ENCODE results near the gene GRAP2. TPM values are rescaled to one million over a fixed set of nuclear protein-coding genes. Genes with fewer than 3 reads are reported as not detected.
"Not testable (repeated sequence)": the region's sequence is repeated elsewhere in the genome, so short reads cannot be mapped to it uniquely, and the experiment has no call there.

GRAP2 gene
- total and polyA plus RNA-seq, 10 of the 15 experiments (the other 5 are each of a cell fraction or from before 2014, with no cell fraction given), result 3.3 to 79.1 (median 59.6) TPM

- TF ChIP-seq IKZF2 (IDR thresholded peaks at IDR 0.05), result peak; percentile 39 to 41; a peak in 2 of 4 replicates
- no peak for TF ChIP-seq MXI1 (IDR thresholded peaks at IDR 0.05; ENCODE audit: low read depth, low read length)
Observed at GRCh38 chr22:39872548-39872947, 28.3 kb upstream of the GRAP2 start (continued).

- in situ Hi-C loops (cut with MboI), result no loop called here
Observed at GRCh38 chr22:39873965-39874364, 26.9 kb upstream of the GRAP2 start.

GRCh38 chr22:39875176-39875885 lies 25.6 kb upstream of the GRAP2 start:
- H2AFZ ChIP-seq (ENCODE audit: control insufficient read depth, low read depth, low read length); H3K4me3 ChIP-seq; ATAC-seq; H3K9me3 ChIP-seq (replicated peaks; ENCODE audit: control insufficient read depth, insufficient read depth, low read length); H4K20me1 ChIP-seq (ENCODE audit: control insufficient read depth, insufficient read depth); intact Hi-C loops (cut with micrococcal nuclease; ENCODE audit: unreplicated experiment); BruUV-seq (replicated peaks); H3K27ac ChIP-seq (ENCODE audit: control insufficient read depth, insufficient read depth); FAIRE-seq; in situ Hi-C loops (cut with MboI); SMC1A ChIA-PET (ENCODE audit: uncharacterized antibody, unreplicated experiment); H3K27me3 ChIP-seq (replicated peaks in 1 of 2; ENCODE audit: control insufficient read depth in 2 of 2, insufficient read depth in 2 of 2, low read length in 1 of 2); H3K36me3 ChIP-seq (ENCODE audit: control insufficient read depth in 2 of 2, insufficient read depth in 2 of 2, low read length in 1 of 2); H3K4me2 ChIP-seq (ENCODE audit: control insufficient read depth, insufficient read depth); POLR2A ChIA-PET; H3K79me2 ChIP-seq (ENCODE audit: control insufficient read depth, insufficient read depth, low read length); H3K9ac ChIP-seq (ENCODE audit: control insufficient read depth, insufficient read depth, low read length); RAD21 ChIA-PET (ENCODE audit: unreplicated experiment); DNase-seq (ENCODE audit: low read depth, low spot score): not testable (repeated sequence)
- CTCF ChIA-PET, result interaction anchor here (1.8 kb wide), 1 partner anchor 11 kb away, joined by 4 read pairs; no protein-coding TSS in a partner anchor
- 96% methylated on average over 30 of the region's 42 CpGs for WGBS (ENCODE audit: insufficient coverage, insufficient replicate concordance, low lambda C conversion rate, missing lambda C conversion rate)
- H3K4me1 ChIP-seq (ENCODE audit: control insufficient read depth, insufficient read depth, low read length), result peaks cover 10% of the 10 kb centered on the region

More at GRCh38 chr22:39873965-39874364, 26.9 kb upstream of the GRAP2 start:
- Histone ChIP-seq H3K27ac (ENCODE audit: control insufficient read depth, insufficient read depth) (no peak overlapping the region), H3K79me2 (ENCODE audit: control insufficient read depth, insufficient read depth, low read length) (no peaks in the 10 kb centered on the region), H4K20me1 (ENCODE audit: control insufficient read depth, insufficient read depth) (no peaks in the 10 kb centered on the region), H3K36me3 (ENCODE audit: control insufficient read depth in 2 of 2, insufficient read depth in 2 of 2, low read length in 1 of 2) (no peaks in the 10 kb centered on the region), H3K4me2 (ENCODE audit: control insufficient read depth, insufficient read depth) (no peak overlapping the region), H3K4me1 (ENCODE audit: control insufficient read depth, insufficient read depth, low read length) (peaks cover 10% of the 10 kb centered on the region), H3K27me3 (replicated peaks in 1 of 2; ENCODE audit: control insufficient read depth in 2 of 2, insufficient read depth in 2 of 2, low read length in 1 of 2) (no peaks in the 10 kb centered on the region), H2AFZ (ENCODE audit: control insufficient read depth, low read depth, low read length) (no peak overlapping the region), H3K4me3 (no peak overlapping the region), H3K9me3 (replicated peaks; ENCODE audit: control insufficient read depth, insufficient read depth, low read length) (no peaks in the 10 kb centered on the region; the same call in 1 of the 3 replicates), H3K9ac (ENCODE audit: control insufficient read depth, insufficient read depth, low read length) (no peak overlapping the region)
- TF ChIP-seq RFX5 (IDR thresholded peaks at IDR 0.05; ENCODE audit: low read depth, low read length) (no peak), ZBTB33 (IDR thresholded peaks at IDR 0.05) (no peak), ATF2 (IDR thresholded peaks at IDR 0.05; ENCODE audit: low read length) (no peak)
- 100% methylated on average over 1 of the region's 1 CpG for WGBS (ENCODE audit: insufficient coverage, insufficient replicate concordance, low lambda C conversion rate, missing lambda C conversion rate)
- FAIRE-seq (no peak), DNase-seq (ENCODE audit: low read depth, low spot score) (no peak), ATAC-seq (no peak)
- SMC1A ChIA-PET (ENCODE audit: uncharacterized antibody, unreplicated experiment), result interaction anchor here (1.2 to 3.6 kb wide), 5 partner anchors 9 to 35 kb away, joined by 4 to 14 read pairs (median 6); no protein-coding TSS in a partner anchor
- no TSS peak for BruUV-seq (replicated peaks)
- intact Hi-C loops (cut with micrococcal nuclease; ENCODE audit: unreplicated experiment), result no loop called here
- CTCF ChIA-PET, result interaction anchor here (1.2 to 1.8 kb wide), 2 partner anchors 9 to 151 kb away, joined by 3 to 4 read pairs; no protein-coding TSS in a partner anchor
- POLR2A ChIA-PET, result interaction anchor here (0.6 to 1.2 kb wide), 2 partner anchors 34 to 118 kb away, joined by 3 to 4 read pairs; no protein-coding TSS in a partner anchor
- RAD21 ChIA-PET (ENCODE audit: unreplicated experiment), result interaction anchor here (0.9 to 1.5 kb wide), 2 partner anchors 48 to 151 kb away, joined by 3 to 4 read pairs; no protein-coding TSS in a partner anchor
